Activated CD4-positive, alpha-beta T cell treated with anti-CD3 and anti-CD28 coated beads for 1 hour (primary cell): Measurements from ENCODE around the gene MCC.

Source experiments
- DNase-seq: peaks from one replicate; pipeline ENCODE4 v3.0.0-alpha.2; 2020

MCC gene

GRCh38 chr5:113218200-113218599, 270.1 kb downstream of the MCC start:
- no peak for DNase-seq

GRCh38 chr5:113217619-113218184, 270.6 kb downstream of the MCC start:
- DNase-seq: no peak

GRCh38 chr5:113216545-113216944, 271.7 kb downstream of the MCC start:
- DNase-seq: no peak

- no peak for DNase-seq
These were observed 272.7 kb downstream of the MCC start for GRCh38 chr5:113215401-113216060.

- DNase-seq: no peak
These were observed 273.5 kb downstream of the MCC start for GRCh38 chr5:113214606-113215323.

GRCh38 chr5:113213551-113214425, 274.5 kb downstream of the MCC start:
- DNase-seq: no peak

- DNase-seq: no peak
These were observed 275.9 kb downstream of the MCC start for GRCh38 chr5:113212244-113212920.

GRCh38 chr5:113209498-113209897, 278.8 kb downstream of the MCC start:
- DNase-seq: no peak

GRCh38 chr5:113205807-113206206, 282.4 kb downstream of the MCC start:
- no peak for DNase-seq

- DNase-seq: no peak
These were observed 282.9 kb downstream of the MCC start for GRCh38 chr5:113205323-113205722.

GRCh38 chr5:113204525-113205161, 283.6 kb downstream of the MCC start:
- DNase-seq: no peak

- no peak for DNase-seq
These were observed 284.3 kb downstream of the MCC start for GRCh38 chr5:113203916-113204315.

GRCh38 chr5:113202746-113203716, 285.2 kb downstream of the MCC start:
- no peak for DNase-seq

- DNase-seq: no peak
These were observed 286.0 kb downstream of the MCC start for GRCh38 chr5:113202287-113202686.

GRCh38 chr5:113201715-113202114, 286.5 kb downstream of the MCC start:
- DNase-seq: no peak

GRCh38 chr5:113199122-113199905, 288.9 kb downstream of the MCC start:
- DNase-seq: no peak

- DNase-seq: no peak
These were observed 290.6 kb downstream of the MCC start for GRCh38 chr5:113197456-113198200.

GRCh38 chr5:113195771-113196170, 292.5 kb downstream of the MCC start:
- no peak for DNase-seq

GRCh38 chr5:113195251-113195650, 293.0 kb downstream of the MCC start:
- DNase-seq: no peak
